Aorta (tissue), 5 donors: ENCODE measurements around the gene CUZD1. TPM values are rescaled to one million over a fixed set of nuclear protein-coding genes. Genes with fewer than 3 reads are reported as not detected.
"Not testable (repeated sequence)": the region's sequence is repeated elsewhere in the genome, so short reads cannot be mapped to it uniquely, and the experiment has no call there.

ENCODE experiments used
- ATAC-seq: fragments of 200-7000 bp; cut with Tn5 transposase; one replicate; pipeline ENCODE4 v1.9.1; 2022; ENCODE audit warnings: moderate library complexity; ENCODE audit not compliant: low FRiP score
- DNase-seq, 2 donors: peaks; one replicate each; pipeline ENCODE4 v3.0.0-alpha.2; 2020
- H3K27ac ChIP-seq, 2 donors: one replicate each; pipeline ENCODE4 v1.5.1; 2013; ENCODE audit warnings: low read length in 2 of 2, mild to moderate bottlenecking in 2 of 2, moderate library complexity in 2 of 2, control low read depth in 1 of 2, inconsistent platforms in 1 of 2, low read depth in 1 of 2
- H3K27me3 ChIP-seq, 2 donors: one replicate each; pipeline ENCODE4 v1.6.1; 2013; ENCODE audit warnings: control low read depth in 1 of 2, low read length in 1 of 2, mild to moderate bottlenecking in 1 of 2, moderate library complexity in 1 of 2; ENCODE audit not compliant: insufficient read depth in 2 of 2, control insufficient read depth in 1 of 2
- H3K36me3 ChIP-seq, 2 donors: one replicate each; pipeline ENCODE4 v1.6.1; 2013; ENCODE audit warnings: control low read depth in 1 of 2, low read length in 1 of 2, mild to moderate bottlenecking in 1 of 2; ENCODE audit not compliant: insufficient read depth in 2 of 2, control insufficient read depth in 1 of 2
- H3K4me1 ChIP-seq, 2 donors: one replicate each; pipeline ENCODE4 v1.6.1; 2013; ENCODE audit warnings: low read length in 2 of 2, control low read depth in 1 of 2, mild to moderate bottlenecking in 1 of 2, moderate library complexity in 1 of 2; ENCODE audit not compliant: insufficient read depth in 2 of 2, control insufficient read depth in 1 of 2
- H3K4me3 ChIP-seq, 2 donors: one replicate each; pipeline ENCODE4 v1.5.1; 2013; ENCODE audit warnings: low read length in 2 of 2, control low read depth in 1 of 2, mild to moderate bottlenecking in 1 of 2
- H3K9me3 ChIP-seq: one replicate; pipeline ENCODE4 v1.6.1; 2013; ENCODE audit warnings: mild to moderate bottlenecking, low read length; ENCODE audit not compliant: control insufficient read depth
- WGBS, 2 donors: extraction: QIAGEN DNeasy Blood & Tissue Kit; methylation state at CpG; one replicate each; pipeline ENCODE4 v1.1.7; 2013; 5-methylcytosine and 5-hydroxymethylcytosine counted together
- intact Hi-C, 2 donors: fragments of 100-400 bp; cut with DNase I; formaldehyde crosslinking; loops; one replicate each; pipeline versions ENCODE4 v1.14.2 to v1.15.0; 2022
- polyA plus RNA-seq, 2 donors: library from polyadenylated mRNA; stranded (reverse); fragments of 200-250 nt; gene quantifications; one replicate each; pipeline ENCODE4 v1.2.3, GENCODE V29; 2013
- total RNA-seq, 2 donors: library from RNA; stranded (reverse); fragmentation: NEBNext Ultra II Directional; extraction: Animal tissue kit (Norgen Biotek cat#: 25700); gene quantifications; one replicate each; pipeline ENCODE4 v1.2.1, GENCODE V29; 2021
- donor health status: healthy with polysubstance abuse.
- donor health status: Bipolar disorder and iron deficiency.
- donor health status: DM: no; HTN: no; CAD: no.
- donor health status: DM: no; HTN: no; CAD: no.
- donor health status: DM: yes; HTN: yes; CAD: no.

Gene CUZD1
- total and polyA plus RNA-seq, 4 donors = 0.58 to 3.3 (median 1.3) TPM

DNA sequence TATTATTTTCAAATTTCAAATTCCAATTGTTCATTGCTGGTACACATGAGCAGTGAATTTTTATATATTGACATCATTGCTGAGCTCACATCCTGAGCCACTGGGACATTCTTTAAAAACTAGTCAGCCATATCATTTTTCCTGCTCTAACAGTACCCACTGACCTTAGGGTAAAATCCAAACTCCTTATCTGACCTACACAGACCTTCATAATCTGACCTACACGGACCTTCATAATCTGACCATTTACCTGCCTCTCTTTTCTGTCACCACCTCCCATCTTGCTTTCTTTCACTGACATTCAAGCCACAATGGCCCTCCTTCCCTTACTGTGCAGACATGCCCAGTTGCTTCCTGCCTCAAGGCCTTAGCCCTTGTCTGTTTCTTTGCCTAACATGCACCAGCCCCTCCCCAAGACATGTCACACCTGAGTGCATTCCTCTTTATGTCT is 16.1 kb upstream of the CUZD1 start:
- ATAC-seq = no peak
- intact Hi-C loops = no loop called here

GRCh38 chr10:122859527-122859926 is 13.9 kb upstream of the CUZD1 start:
- intact Hi-C loops = no loop called here
- Histone ChIP-seq H3K9me3 (no peaks in the 10 kb centered on the region), H3K4me1 (no peaks in the 10 kb centered on the region), H3K27me3 (no peaks in the 10 kb centered on the region), H3K36me3 (no peaks in the 10 kb centered on the region), H3K4me3 (no peak overlapping the region), H3K27ac (no peak overlapping the region)
- no peak for DNase-seq
- ATAC-seq = no peak
- 60 to 68% methylated on average over 1 of the region's 1 CpG for WGBS, 2 donors

More for the DNA sequence above, 16.1 kb upstream of the CUZD1 start:
- Histone ChIP-seq H3K4me3 (no peak overlapping the region), H3K4me1 (no peaks in the 10 kb centered on the region), H3K27me3 (no peaks in the 10 kb centered on the region), H3K9me3 (no peaks in the 10 kb centered on the region), H3K36me3 (no peaks in the 10 kb centered on the region), H3K27ac (no peak overlapping the region)
- 31 to 62% methylated on average over 1 of the region's 1 CpG for WGBS, 2 donors
- no peak for DNase-seq

DNA sequence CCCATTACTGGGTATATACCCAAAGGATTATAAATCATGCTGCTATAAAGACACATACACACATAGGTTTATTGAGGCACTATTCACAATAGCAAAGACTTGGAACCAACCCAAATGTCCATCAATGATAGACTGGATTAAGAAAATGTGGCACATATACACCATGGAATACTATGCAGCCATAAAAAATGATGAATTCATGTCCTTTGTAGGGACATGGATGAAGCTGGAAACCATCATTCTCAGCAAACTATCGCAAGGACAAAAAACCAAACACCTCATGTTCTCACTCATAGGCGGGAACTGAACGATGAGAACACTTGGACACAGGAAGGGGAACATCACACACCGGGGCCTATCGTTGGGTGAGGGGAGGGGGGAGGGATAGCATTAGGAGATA is 12.4 kb upstream of the CUZD1 start:
- H3K36me3 ChIP-seq, intact Hi-C loops, H3K9me3 ChIP-seq, ATAC-seq, H3K4me3 ChIP-seq, H3K27me3 ChIP-seq, H3K4me1 ChIP-seq, DNase-seq, H3K27ac ChIP-seq: not testable (repeated sequence)
- 86 to 96% methylated on average over 5 of the region's 5 CpGs for WGBS, 2 donors

- intact Hi-C loops = no loop called here
- Histone ChIP-seq H3K36me3 (no peaks in the 10 kb centered on the region), H3K9me3 (peaks cover 3% of the 10 kb centered on the region), H3K4me1 (no peaks in the 10 kb centered on the region), H3K4me3 (no peak overlapping the region), H3K27ac (no peak overlapping the region), H3K27me3 (no peaks in the 10 kb centered on the region)
- no peak for ATAC-seq
- DNase-seq = no peak
- WGBS, 2 donors = 81 to 82% methylated on average over 1 of the region's 1 CpG
Observed at GRCh38 chr10:122856902-122857301, 11.2 kb upstream of the CUZD1 start.

- DNase-seq (no peak), ATAC-seq (no peak)
- H3K9me3 ChIP-seq = peaks cover 3% of the 10 kb centered on the region
- no peak overlapping the region for H3K4me3 ChIP-seq
- H3K36me3 ChIP-seq = no peaks in the 10 kb centered on the region
- no peaks in the 10 kb centered on the region for H3K4me1 ChIP-seq
- no peak overlapping the region for H3K27ac ChIP-seq
- intact Hi-C loops = no loop called here
- 59 to 69% methylated on average over 3 of the region's 3 CpGs for WGBS, 2 donors
- no peaks in the 10 kb centered on the region for H3K27me3 ChIP-seq
Observed at GRCh38 chr10:122855745-122856144, 10.1 kb upstream of the CUZD1 start.

- DNase-seq (no peak), ATAC-seq (no peak)
- no peaks in the 10 kb centered on the region for H3K36me3 ChIP-seq
- intact Hi-C loops = no loop called here
- WGBS, 2 donors = 61 to 75% methylated on average over 5 of the region's 5 CpGs
- H3K27me3 ChIP-seq = no peaks in the 10 kb centered on the region
- peaks cover 3% of the 10 kb centered on the region for H3K9me3 ChIP-seq
- no peaks in the 10 kb centered on the region for H3K4me1 ChIP-seq
- H3K27ac ChIP-seq = no peak overlapping the region
- H3K4me3 ChIP-seq = no peak overlapping the region
Observed at GRCh38 chr10:122854648-122855047, 9.0 kb upstream of the CUZD1 start.

DNA sequence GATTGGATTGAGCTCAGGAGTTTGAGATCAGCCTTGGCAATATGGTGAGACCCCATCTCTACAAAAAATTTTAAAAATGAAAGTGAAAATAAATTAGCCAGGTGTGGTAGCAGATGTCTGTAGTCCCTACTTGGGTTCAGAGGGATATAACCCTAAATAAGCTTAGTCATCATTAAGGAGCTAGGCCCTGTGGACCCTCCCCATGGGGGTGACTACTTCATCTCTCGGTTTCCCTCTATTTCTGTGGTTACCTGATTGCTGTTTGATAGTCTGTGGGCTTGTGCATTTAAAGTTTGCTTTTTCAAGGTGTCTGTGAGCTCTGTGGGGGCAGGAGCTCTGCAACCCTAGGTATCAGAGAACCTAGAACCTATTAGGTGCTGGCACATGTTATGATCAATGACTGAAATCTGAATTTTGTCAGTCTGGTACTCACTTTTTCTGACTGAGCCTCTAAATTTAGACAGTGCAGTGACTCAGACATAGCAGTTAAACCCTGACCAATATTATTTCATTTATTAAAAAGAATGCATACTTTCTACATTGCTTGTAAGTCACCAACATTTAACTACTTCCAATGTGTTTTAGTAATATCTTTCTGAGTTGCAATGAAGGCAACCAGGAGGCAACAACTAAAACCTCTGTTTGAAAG is 8.1 kb upstream of the CUZD1 start:
- no peak for DNase-seq
- H3K4me3 ChIP-seq = no peak overlapping the region
- intact Hi-C loops = no loop called here
- no peaks in the 10 kb centered on the region for H3K4me1 ChIP-seq
- no peak for ATAC-seq
- peaks cover 3% of the 10 kb centered on the region for H3K9me3 ChIP-seq
- no peak overlapping the region for H3K27ac ChIP-seq
- no peaks in the 10 kb centered on the region for H3K36me3 ChIP-seq
- WGBS, 2 donors = 93 to 95% methylated on average over 1 of the region's 1 CpG
- H3K27me3 ChIP-seq = no peaks in the 10 kb centered on the region

- no peaks in the 10 kb centered on the region for H3K36me3 ChIP-seq
- no peak overlapping the region for H3K4me3 ChIP-seq
- 89 to 93% methylated on average over 2 of the region's 2 CpGs for WGBS, 2 donors
- no peak overlapping the region for H3K27ac ChIP-seq
- no peaks in the 10 kb centered on the region for H3K4me1 ChIP-seq
- ATAC-seq (no peak), DNase-seq (no peak)
- intact Hi-C loops = no loop called here
- peaks cover 3% of the 10 kb centered on the region for H3K9me3 ChIP-seq
- no peaks in the 10 kb centered on the region for H3K27me3 ChIP-seq
Observed at GRCh38 chr10:122852261-122852660, 6.6 kb upstream of the CUZD1 start.
